ENCODE results near the gene HNRNPUL2.

GRCh38 chr11:62724171-62724570 is 3.1 kb downstream of the HNRNPUL2 start:
- TF ChIP-seq CTCF (IDR thresholded peaks at IDR 0.05) (no peak), POLR2A (IDR thresholded peaks at IDR 0.05) (no peak)
